ENCODE results near the gene ZNF37A. TPM values are rescaled to one million over a fixed set of nuclear protein-coding genes. Genes with fewer than 3 reads are reported as not detected.
"Not testable (repeated sequence)": the region's sequence is repeated elsewhere in the genome, so short reads cannot be mapped to it uniquely, and the experiment has no call there.

ZNF37A gene
- total RNA-seq, 4 donors from 2014 or later, result 20.3 to 27.6 (median 24.7) TPM

DNA sequence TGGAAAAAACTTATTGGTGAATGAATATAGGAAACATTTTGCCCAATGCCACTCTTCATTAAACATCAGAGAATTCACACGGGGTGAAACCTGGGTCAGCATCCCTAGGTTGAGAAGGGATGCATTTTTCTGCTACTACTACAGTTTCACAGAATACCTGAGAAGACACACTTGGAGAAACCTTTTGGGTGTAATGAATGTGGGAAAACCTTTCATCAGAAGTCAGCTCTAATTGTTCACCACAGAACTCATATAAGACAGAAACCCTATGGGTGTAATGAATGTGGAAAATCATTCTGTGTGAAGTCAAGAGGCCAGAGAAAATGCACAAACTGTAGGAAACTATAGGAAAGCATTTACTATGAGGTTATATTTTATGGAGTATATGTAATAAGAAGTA, 24.9 kb downstream of the ZNF37A start:
- no peak for DNase-seq (ENCODE audit: low spot score in 2 of 2)
- 93 to 100% methylated on average over 1 of the region's 1 CpG for whole genome bisulfite sequencing, 2 donors
- H3K4me3 ChIP-seq, result no peak overlapping the region
- H3K9me3 ChIP-seq, result peaks cover 10 to 100% (median 62%) of the 10 kb centered on the region in 4 donors
- TF ChIP-seq, protein P1, sequence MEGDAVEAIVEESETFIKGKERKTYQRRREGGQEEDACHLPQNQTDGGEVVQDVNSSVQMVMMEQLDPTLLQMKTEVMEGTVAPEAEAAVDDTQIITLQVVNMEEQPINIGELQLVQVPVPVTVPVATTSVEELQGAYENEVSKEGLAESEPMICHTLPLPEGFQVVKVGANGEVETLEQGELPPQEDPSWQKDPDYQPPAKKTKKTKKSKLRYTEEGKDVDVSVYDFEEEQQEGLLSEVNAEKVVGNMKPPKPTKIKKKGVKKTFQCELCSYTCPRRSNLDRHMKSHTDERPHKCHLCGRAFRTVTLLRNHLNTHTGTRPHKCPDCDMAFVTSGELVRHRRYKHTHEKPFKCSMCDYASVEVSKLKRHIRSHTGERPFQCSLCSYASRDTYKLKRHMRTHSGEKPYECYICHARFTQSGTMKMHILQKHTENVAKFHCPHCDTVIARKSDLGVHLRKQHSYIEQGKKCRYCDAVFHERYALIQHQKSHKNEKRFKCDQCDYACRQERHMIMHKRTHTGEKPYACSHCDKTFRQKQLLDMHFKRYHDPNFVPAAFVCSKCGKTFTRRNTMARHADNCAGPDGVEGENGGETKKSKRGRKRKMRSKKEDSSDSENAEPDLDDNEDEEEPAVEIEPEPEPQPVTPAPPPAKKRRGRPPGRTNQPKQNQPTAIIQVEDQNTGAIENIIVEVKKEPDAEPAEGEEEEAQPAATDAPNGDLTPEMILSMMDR (IDR thresholded peaks at IDR 0.05), result no peak
- TF ChIP-seq POLR2A (IDR thresholded peaks at IDR 0.05) (no peak), EP300 (IDR thresholded peaks at IDR 0.05) (no peak)
- H3K36me3 ChIP-seq, result peaks cover 8 to 80% (median 36%) of the 10 kb centered on the region in 3 donors
- no peaks in the 10 kb centered on the region for H3K27me3 ChIP-seq
- H3K4me1 ChIP-seq, result no peaks in the 10 kb centered on the region
- no peak overlapping the region for H3K27ac ChIP-seq

DNA sequence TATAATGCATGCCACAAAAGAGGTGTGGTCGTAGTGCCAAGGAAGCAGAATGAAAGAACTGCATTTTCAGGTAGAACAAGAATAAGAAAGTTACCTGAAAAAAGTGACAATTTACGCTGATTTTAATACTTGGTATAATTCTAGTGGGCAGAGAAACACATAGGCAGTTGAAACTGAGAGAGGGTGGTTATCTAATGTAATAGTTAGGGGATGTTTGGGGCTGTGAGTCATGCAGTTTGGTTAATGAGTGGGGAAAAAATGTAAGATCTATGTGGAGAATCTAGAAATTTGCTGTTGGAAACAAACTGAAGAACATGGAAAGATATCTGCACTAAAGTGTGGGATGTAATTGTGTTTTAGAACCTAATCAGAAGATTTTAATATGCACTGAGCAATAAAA, 33.7 kb downstream of the ZNF37A start:
- Histone ChIP-seq H3K36me3 (peaks cover 0 to 61% (median 0%) of the 10 kb centered on the region in 3 donors), H3K4me3 (no peak overlapping the region), H3K27ac (no peak overlapping the region), H3K27me3 (no peaks in the 10 kb centered on the region), H3K9me3 (peaks cover 9 to 100% (median 49%) of the 10 kb centered on the region in 4 donors), H3K4me1 (no peaks in the 10 kb centered on the region)
- no peak for TF ChIP-seq EP300 (IDR thresholded peaks at IDR 0.05)
- TF ChIP-seq POLR2A (IDR thresholded peaks at IDR 0.05), result no peak
- TF ChIP-seq, protein P1 (IDR thresholded peaks at IDR 0.05), result no peak
- DNase-seq (ENCODE audit: low spot score in 2 of 2), result no peak
- WGBS, 2 donors, result 92 to 99% methylated on average over 2 of the region's 2 CpGs

DNA sequence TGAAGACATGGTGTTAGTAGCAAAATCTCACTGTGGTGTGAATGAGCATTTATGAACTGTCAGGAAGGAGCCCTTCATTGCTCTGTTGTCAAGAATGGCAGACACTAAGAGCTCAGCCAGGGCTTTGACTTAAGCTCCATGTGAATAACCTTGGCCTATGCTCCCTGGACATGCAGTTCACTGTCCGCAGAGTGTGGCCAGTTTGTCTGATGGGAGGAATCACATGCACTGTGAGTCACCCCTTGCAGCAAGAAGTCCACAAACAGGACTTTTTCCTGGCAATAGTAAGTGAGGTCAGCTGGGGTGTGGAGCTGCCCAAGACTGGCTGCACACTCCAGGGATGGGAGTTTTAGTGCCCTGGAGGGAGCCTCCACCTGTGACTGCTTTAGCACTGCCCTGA, 49.5 kb downstream of the ZNF37A start:
- no peaks in the 10 kb centered on the region for H3K27me3 ChIP-seq
- H3K27ac ChIP-seq, result no peak overlapping the region
- H3K9me3 ChIP-seq, result peaks cover 0 to 78% (median 15%) of the 10 kb centered on the region in 4 donors
- peaks cover 0 to 63% (median 0%) of the 10 kb centered on the region in 3 donors for H3K36me3 ChIP-seq
- H3K4me1 ChIP-seq, result no peaks in the 10 kb centered on the region
- H3K4me3 ChIP-seq, result no peak overlapping the region
- 85 to 89% methylated on average over 1 of the region's 1 CpG for WGBS, 2 donors
- DNase-seq (ENCODE audit: low spot score in 2 of 2), result no peak
- no peak for TF ChIP-seq POLR2A (IDR thresholded peaks at IDR 0.05)
- TF ChIP-seq, protein P1 (IDR thresholded peaks at IDR 0.05), result no peak

DNA sequence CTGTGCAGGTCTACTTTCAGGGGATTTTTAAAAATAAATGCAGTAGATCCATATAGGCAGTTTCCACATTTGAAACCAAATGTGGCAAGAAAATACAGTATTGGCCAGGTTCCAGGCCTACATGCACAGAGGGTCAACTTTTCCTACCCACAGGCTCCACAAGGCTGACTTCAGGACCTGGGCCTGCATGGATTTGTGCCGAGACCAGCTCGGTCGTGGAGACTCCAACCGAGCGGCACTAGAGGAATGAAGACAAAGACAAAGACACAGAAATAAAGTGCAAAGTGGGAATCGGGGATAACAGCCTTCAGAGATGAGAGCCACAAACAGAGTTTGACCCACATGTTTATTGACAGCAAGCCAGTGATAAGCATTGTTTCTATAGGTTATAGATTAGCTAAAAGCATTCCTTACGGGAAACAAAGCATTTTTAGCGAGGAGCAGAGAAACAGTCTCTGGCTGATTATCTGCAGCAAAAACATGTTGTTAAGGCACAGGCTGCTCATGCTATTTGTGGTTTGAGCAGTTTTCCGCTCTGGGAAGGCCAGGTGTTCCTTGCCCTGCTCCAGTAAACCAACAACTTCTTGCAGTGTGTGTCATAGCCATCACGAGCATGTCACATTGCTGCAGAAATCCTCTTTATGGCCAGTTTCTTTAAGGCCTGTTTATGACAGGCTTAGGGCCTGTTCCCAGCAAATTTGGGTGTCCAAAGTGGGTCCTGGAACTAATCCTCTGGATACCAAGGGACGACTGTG, 52.6 kb downstream of the ZNF37A start:
- peaks cover 0 to 32% (median 0%) of the 10 kb centered on the region in 3 donors for H3K36me3 ChIP-seq
- H3K9me3 ChIP-seq, result peaks cover 0 to 84% (median 9%) of the 10 kb centered on the region in 4 donors
- no peak overlapping the region for H3K27ac ChIP-seq
- no peak overlapping the region for H3K4me3 ChIP-seq
- no peaks in the 10 kb centered on the region for H3K4me1 ChIP-seq
- TF ChIP-seq POLR2A (IDR thresholded peaks at IDR 0.05), result no peak
- TF ChIP-seq, protein P1 (IDR thresholded peaks at IDR 0.05), result no peak
- no peak for DNase-seq (ENCODE audit: low spot score in 2 of 2)
- H3K27me3 ChIP-seq, result no peaks in the 10 kb centered on the region
- 87 to 88% methylated on average over 11 of the region's 11 CpGs for WGBS, 2 donors

DNA sequence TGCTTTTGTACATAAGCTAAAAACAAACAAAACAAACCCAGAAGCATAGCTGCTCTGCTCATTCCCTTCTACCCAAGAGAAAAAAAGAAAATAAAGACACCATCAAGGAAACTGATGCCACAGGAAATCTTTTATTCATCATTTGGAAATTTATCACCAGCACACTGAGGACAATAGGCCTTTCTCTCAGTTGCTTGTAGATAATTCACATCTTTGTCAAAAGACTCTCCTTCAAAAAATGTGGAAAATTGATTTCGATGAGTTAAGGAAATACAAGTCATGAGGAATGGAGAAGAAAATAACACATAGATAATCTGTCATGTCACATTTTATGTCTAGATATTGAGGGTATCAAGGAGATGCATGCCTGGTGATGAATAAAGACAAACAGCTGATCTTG, 53.5 kb downstream of the ZNF37A start:
- Histone ChIP-seq H3K9me3 (peaks cover 0 to 80% (median 9%) of the 10 kb centered on the region in 4 donors), H3K27me3 (no peaks in the 10 kb centered on the region), H3K4me3 (no peak overlapping the region), H3K36me3 (peaks cover 0 to 22% (median 0%) of the 10 kb centered on the region in 3 donors), H3K27ac (no peak overlapping the region), H3K4me1 (no peaks in the 10 kb centered on the region)
- no peak for DNase-seq (ENCODE audit: low spot score in 2 of 2)
- TF ChIP-seq POLR2A (IDR thresholded peaks at IDR 0.05) (no peak), EP300 (IDR thresholded peaks at IDR 0.05) (no peak)
- TF ChIP-seq, protein P1 (IDR thresholded peaks at IDR 0.05), result no peak
- 55 to 69% methylated on average over 1 of the region's 1 CpG for WGBS, 2 donors

DNA sequence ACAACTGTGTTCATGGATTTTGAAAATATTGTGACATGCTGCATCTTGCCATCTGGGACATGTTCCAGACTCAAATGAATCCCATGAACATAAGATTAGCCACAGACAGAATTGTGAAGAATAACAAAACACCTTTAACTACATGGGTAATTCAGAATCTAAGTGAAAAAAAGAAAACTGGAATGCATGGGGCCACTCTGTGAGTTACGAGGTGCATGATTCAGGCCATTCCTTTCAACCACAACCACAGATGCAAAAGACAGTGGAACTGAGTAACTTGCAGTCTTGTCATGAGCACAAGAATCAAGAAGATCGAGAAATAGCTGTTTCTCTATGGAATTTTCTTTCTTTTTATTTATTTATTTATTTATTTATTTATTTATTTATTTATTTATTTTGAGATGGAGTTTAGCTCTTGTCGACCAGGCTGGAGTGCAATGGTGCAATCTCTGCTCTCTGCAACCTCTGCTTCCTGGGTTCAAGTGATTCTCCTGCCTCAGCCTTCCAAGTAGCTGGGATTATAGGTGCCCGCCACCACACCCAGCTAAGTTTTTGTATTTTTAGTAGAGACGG, 56.8 kb downstream of the ZNF37A start:
- 77 to 82% methylated on average over 5 of the region's 5 CpGs for WGBS, 2 donors
- H3K9me3 ChIP-seq, result peaks cover 0 to 73% (median 4%) of the 10 kb centered on the region in 4 donors

More for the DNA sequence above, 56.8 kb downstream of the ZNF37A start:
- not testable (repeated sequence) for H3K4me3 ChIP-seq; H3K27me3 ChIP-seq; H3K4me1 ChIP-seq; DNase-seq (ENCODE audit: low spot score in 2 of 2); H3K27ac ChIP-seq; H3K36me3 ChIP-seq
